KMS-11 (cell line): ENCODE measurements around the gene HDLBP.

Experiments used
- H2AFZ ChIP-seq: fragments of 200-600 bp; sonication (generic); 2 replicates; pipeline ENCODE4 v1.6.1; 2016; ENCODE audit warnings: antibody characterized with exemption, mixed run types, low read depth
- H3K27ac ChIP-seq: fragments of 200-600 bp; sonication (generic); 2 replicates; pipeline ENCODE4 v1.6.1; 2016; ENCODE audit warnings: mild to moderate bottlenecking, mixed run types
- H3K27me3 ChIP-seq: fragments of 200-600 bp; sonication (generic); 2 replicates; pipeline ENCODE4 v1.6.1; 2017; ENCODE audit warnings: mild to moderate bottlenecking, low read depth, mixed run types, moderate library complexity; ENCODE audit not compliant: insufficient read depth
- H3K36me3 ChIP-seq: fragments of 200-600 bp; sonication (generic); 2 replicates; pipeline ENCODE4 v1.6.1; 2017; ENCODE audit warnings: mild to moderate bottlenecking, mixed run types; ENCODE audit not compliant: insufficient read depth
- H3K4me1 ChIP-seq: fragments of 200-600 bp; sonication (generic); 2 replicates; pipeline ENCODE4 v1.6.1; 2016; ENCODE audit warnings: mild to moderate bottlenecking, low read depth, mixed run types; ENCODE audit not compliant: poor library complexity, severe bottlenecking
- H3K4me2 ChIP-seq: fragments of 200-600 bp; sonication (generic); 2 replicates; pipeline ENCODE4 v1.7.0; 2016; ENCODE audit warnings: mild to moderate bottlenecking, mixed run types
- H3K4me3 ChIP-seq: fragments of 200-600 bp; sonication (generic); IDR thresholded peaks from 2 replicates; pipeline ENCODE4 v1.6.1; 2017; ENCODE audit warnings: low read depth, low read length, mixed read lengths; ENCODE audit not compliant: insufficient read depth
- H3K79me2 ChIP-seq: fragments of 200-600 bp; sonication (generic); 2 replicates; pipeline ENCODE4 v1.6.1; 2016; ENCODE audit warnings: low read depth, mixed run types; ENCODE audit not compliant: insufficient read depth
- H3K9ac ChIP-seq: fragments of 200-600 bp; sonication (generic); 2 replicates; pipeline ENCODE4 v1.6.1; 2016; ENCODE audit warnings: mild to moderate bottlenecking, mixed run types
- H4K20me1 ChIP-seq: fragments of 200-600 bp; sonication (generic); 2 replicates; pipeline ENCODE4 v1.6.1; 2016; ENCODE audit warnings: mild to moderate bottlenecking, mixed run types; ENCODE audit not compliant: insufficient read depth
- TF ChIP-seq, protein P1 (sequence below): fragments of 200-600 bp; sonication (generic); conservative IDR thresholded peaks from 2 replicates; pipeline ENCODE4 v1.6.1; 2017; ENCODE audit warnings: low read depth, mild to moderate bottlenecking, antibody characterized with exemption, low read length, moderate library complexity, mixed read lengths

Gene HDLBP

DNA sequence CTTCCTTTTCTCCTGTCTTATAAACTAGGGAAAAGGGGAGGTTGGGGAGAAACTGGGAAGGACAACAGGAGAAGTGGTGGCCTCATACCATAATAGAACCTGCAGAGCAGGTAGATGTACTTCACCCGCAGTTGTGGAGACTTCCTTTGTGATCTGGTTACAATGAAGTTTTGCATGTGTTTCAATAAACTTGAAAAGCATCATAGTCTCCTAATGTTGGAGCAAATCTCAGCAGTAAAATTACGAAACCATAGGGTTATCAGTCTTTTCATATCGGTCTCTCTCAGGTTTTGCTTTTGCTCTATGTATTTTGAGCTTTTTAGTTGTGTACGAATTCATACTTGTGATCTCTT lies 96.5 kb downstream of the HDLBP start:
- Histone ChIP-seq H3K9ac (no peak overlapping the region), H3K27me3 (peaks cover 11% of the 10 kb centered on the region; the same call in 1 of the 2 replicates), H3K4me3 (no peak overlapping the region), H3K27ac (no peak overlapping the region), H2AFZ (no peak overlapping the region; the same call in 1 of the 2 replicates), H4K20me1 (no peaks in the 10 kb centered on the region), H3K36me3 (no peaks in the 10 kb centered on the region), H3K4me2 (peak overlapping the region; percentile 15), H3K79me2 (no peaks in the 10 kb centered on the region), H3K4me1 (no peaks in the 10 kb centered on the region)
- TF ChIP-seq, protein P1, sequence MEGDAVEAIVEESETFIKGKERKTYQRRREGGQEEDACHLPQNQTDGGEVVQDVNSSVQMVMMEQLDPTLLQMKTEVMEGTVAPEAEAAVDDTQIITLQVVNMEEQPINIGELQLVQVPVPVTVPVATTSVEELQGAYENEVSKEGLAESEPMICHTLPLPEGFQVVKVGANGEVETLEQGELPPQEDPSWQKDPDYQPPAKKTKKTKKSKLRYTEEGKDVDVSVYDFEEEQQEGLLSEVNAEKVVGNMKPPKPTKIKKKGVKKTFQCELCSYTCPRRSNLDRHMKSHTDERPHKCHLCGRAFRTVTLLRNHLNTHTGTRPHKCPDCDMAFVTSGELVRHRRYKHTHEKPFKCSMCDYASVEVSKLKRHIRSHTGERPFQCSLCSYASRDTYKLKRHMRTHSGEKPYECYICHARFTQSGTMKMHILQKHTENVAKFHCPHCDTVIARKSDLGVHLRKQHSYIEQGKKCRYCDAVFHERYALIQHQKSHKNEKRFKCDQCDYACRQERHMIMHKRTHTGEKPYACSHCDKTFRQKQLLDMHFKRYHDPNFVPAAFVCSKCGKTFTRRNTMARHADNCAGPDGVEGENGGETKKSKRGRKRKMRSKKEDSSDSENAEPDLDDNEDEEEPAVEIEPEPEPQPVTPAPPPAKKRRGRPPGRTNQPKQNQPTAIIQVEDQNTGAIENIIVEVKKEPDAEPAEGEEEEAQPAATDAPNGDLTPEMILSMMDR, result no peak

DNA sequence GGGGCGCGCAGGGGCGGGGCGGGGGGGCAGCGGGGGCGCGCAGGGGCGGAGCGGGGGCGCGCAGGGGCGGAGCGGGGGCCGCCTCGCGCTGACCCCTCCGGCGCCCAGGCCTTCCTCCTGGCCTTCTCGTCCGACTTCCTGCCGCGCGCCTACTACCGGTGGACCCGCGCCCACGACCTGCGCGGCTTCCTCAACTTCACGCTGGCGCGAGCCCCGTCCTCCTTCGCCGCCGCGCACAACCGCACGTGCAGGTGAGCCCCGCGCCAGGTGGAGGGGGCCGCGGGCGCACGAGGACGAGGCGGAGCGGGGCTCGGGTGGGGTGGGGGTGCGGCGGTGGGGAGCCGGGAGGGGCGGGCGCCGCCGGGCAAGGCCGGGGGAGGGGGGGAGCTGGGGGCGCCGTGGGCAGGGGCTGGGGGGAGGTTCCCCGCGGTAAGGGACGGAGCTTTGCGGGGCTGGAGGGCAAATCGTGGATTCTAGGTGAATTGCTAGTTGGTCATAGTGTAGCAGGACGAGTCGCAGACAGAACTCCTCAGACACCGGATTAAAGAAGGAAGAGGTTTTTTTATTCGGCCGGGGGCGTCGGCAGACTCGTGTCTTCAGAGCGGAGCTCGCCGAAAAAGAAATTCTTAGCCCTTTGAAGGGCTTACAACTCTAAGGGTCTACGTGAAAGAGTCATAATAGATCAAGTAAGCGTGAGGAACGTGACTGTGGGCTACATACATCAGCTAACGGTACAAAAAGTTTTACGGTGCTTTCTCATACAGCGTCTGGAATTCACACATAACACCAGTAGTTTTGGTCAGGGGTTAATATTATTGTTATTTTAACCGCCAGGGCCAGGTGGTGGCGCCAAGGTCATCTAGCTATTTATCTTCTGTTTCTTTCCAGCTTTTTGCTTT lies 97.1 kb downstream of the HDLBP start:
- no peak overlapping the region for H3K27ac ChIP-seq
- H3K4me2 ChIP-seq, result peak overlapping the region; percentile 15
- H3K79me2 ChIP-seq, result no peaks in the 10 kb centered on the region
- no peak overlapping the region; the same call in 1 of the 2 replicates for H2AFZ ChIP-seq
- peaks cover 11% of the 10 kb centered on the region; the same call in 1 of the 2 replicates for H3K27me3 ChIP-seq
- no peak overlapping the region for H3K9ac ChIP-seq
- no peak overlapping the region for H3K4me3 ChIP-seq
- no peaks in the 10 kb centered on the region for H3K36me3 ChIP-seq
- no peaks in the 10 kb centered on the region for H3K4me1 ChIP-seq
- TF ChIP-seq, protein P1, result 0 out of 2 replicates have a peak, but pooled peaks have one; percentile 37
- H4K20me1 ChIP-seq, result no peaks in the 10 kb centered on the region

DNA sequence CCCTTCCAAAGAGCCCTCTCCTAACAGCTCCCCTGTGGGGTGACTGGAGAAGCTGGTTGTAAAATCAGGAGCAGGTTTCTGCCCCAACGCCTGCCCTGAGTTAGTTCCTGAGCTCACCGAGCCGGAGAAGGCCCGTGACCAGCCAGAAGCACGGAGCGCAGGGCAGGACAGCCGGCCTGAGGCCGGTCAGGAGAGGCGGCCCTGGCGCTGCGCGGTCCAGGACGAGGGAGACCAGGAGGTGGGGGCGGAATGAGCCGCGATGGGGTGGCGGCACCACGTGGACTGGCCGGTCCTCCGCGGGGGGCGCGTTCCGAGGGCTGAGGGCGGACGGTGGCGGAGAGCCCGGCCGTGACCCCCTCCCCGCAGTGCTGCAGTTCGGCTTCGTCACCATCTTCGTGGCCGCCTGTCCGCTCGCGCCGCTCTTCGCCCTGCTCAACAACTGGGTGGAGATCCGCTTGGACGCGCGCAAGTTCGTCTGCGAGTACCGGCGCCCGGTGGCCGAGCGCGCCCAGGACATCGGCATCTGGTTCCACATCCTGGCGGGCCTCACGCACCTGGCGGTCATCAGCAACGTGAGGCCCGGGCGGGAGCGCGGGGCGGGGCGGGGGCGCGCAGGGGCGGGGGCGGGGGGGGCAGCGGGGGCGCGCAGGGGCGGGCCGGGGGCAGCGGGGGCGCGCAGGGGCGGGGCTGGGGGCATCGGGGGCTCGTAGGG lies 98.0 kb downstream of the HDLBP start:
- Histone ChIP-seq H3K4me2 (no peak overlapping the region), H4K20me1 (no peaks in the 10 kb centered on the region), H3K4me3 (no peak overlapping the region), H3K9ac (no peak overlapping the region), H3K27ac (no peak overlapping the region), H3K79me2 (no peaks in the 10 kb centered on the region), H2AFZ (no peak overlapping the region), H3K27me3 (peaks cover 14% of the 10 kb centered on the region; the same call in 1 of the 2 replicates), H3K36me3 (no peaks in the 10 kb centered on the region), H3K4me1 (no peaks in the 10 kb centered on the region)
- TF ChIP-seq, protein P1, result no peak

DNA sequence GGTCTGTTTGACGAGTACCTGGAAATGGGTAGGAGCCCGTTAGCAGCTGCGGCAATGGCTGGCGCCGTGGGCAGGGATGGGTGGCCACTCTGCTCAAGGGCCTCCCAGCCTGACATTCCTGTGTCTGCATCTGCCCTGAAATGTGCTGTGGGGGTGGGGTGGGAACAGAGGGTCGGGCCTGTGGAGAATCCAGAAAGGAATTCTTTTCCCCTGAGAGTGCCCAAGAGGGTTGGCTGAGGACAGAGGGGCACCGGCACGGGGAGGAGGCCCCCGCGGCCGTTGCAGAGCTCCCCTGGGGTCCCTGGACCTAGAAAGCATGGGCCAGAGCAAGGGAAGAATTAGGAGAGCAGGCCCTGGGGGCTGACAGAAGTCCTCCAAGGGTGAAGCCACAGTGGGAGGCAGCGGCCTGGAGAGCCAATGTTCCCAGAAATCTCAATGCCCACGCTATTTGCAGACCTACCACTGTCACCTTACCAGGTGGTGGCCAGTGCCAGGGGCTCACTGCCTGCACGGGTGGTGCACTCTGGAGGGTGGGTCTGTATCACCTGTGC lies 99.2 kb downstream of the HDLBP start:
- H3K27ac ChIP-seq, result no peak overlapping the region
- H3K36me3 ChIP-seq, result no peaks in the 10 kb centered on the region
- H3K4me1 ChIP-seq, result no peaks in the 10 kb centered on the region
- H3K9ac ChIP-seq, result no peak overlapping the region
- TF ChIP-seq, protein P1, result no peak
- H3K27me3 ChIP-seq, result peaks cover 20% of the 10 kb centered on the region; the same call in 1 of the 2 replicates
- no peaks in the 10 kb centered on the region for H4K20me1 ChIP-seq
- H2AFZ ChIP-seq, result no peak overlapping the region
- no peak overlapping the region for H3K4me3 ChIP-seq
- no peak overlapping the region for H3K4me2 ChIP-seq
- H3K79me2 ChIP-seq, result no peaks in the 10 kb centered on the region
